HCT116 (cell line): ENCODE measurements around the gene NUMB. TPM values are rescaled to one million over a fixed set of nuclear protein-coding genes. Genes with fewer than 3 reads are reported as not detected.

ENCODE experiments used
- ATAC-seq: fragments of 200-7000 bp; cut with Tn5 transposase; 2 replicates; pipeline ENCODE4 v1.9.1; 2020; ENCODE audit warnings: mild to moderate bottlenecking, moderate library complexity
- BruUV-seq: library from RNA; stranded (reverse); fragments of 400-500 nt; replicated peaks from 2 replicates; lab custom pipeline; 2021; lab: Mats Ljungman, UMichigan
- CTCF ChIA-PET: fragments of 300-600 bp; sonication (Branson Sonifier 250); formaldehyde crosslinking; loops from one replicate; lab custom pipeline; 2021; ENCODE audit warnings: antibody characterized with exemption; lab: Charles Lee
- POLR2A ChIA-PET: fragments of 300-600, 350-600 bp; sonication (Branson Sonifier 250); formaldehyde crosslinking; loops from one replicate; lab custom pipeline; 2021; ENCODE audit warnings: antibody characterized with exemption; lab: Charles Lee
- RAD21 ChIA-PET, 2 experiments: fragments of 300-600 bp; sonication (Branson Sonifier 250); formaldehyde crosslinking; loops; one replicate each; lab custom pipeline; 2023; ENCODE audit warnings: low total read pairs in 2 of 2; ENCODE audit not compliant: uncharacterized antibody in 2 of 2, unreplicated experiment in 2 of 2, low non-redundant PET in 1 of 2; lab: Charles Lee
- DNase-seq: peaks from one replicate; pipeline ENCODE4 v3.0.0-alpha.2; 2010; ENCODE audit warnings: low read depth, low spot score
- H2AFZ ChIP-seq: fragments of 200-600 bp; shearing (Covaris generic), sonication (generic); 2 replicates; pipeline ENCODE4 v1.6.1; 2017; ENCODE audit warnings: low read depth, mixed run types, mixed read lengths, antibody characterized with exemption, low read length; ENCODE audit not compliant: poor library complexity, severe bottlenecking
- H3K27ac ChIP-seq: 2 replicates; pipeline ENCODE4 v1.5.1; 2012; ENCODE audit warnings: low read depth, low read length
- H3K27me3 ChIP-seq: fragments of 200-600 bp; sonication (generic); 2 replicates; pipeline ENCODE4 v1.6.1; 2016; ENCODE audit warnings: mixed run types, low read length, mixed read lengths; ENCODE audit not compliant: insufficient read depth
- H3K36me3 ChIP-seq, 2 experiments: fragments of 200-500 bp in 1 of 2; fragments of 200-600 bp in 1 of 2; sonication (Bioruptor generic) in 1 of 2; sonication (generic) in 1 of 2; 2 replicates each; pipeline versions ENCODE4 v1.5.1 to v1.6.1; 2014 to 2016; ENCODE audit warnings: low read length in 2 of 2, inconsistent platforms in 1 of 2, mixed read lengths in 1 of 2, mixed run types in 1 of 2; ENCODE audit not compliant: insufficient read depth in 2 of 2, control insufficient read depth in 1 of 2
- H3K4me1 ChIP-seq, 2 experiments: fragments of 200-600 bp in 1 of 2; sonication (generic) in 1 of 2; 2 replicates each; pipeline versions ENCODE4 v1.5.1 to v1.6.1; 2012 to 2017; ENCODE audit warnings: low read length in 2 of 2, inconsistent platforms in 1 of 2, mild to moderate bottlenecking in 1 of 2, mixed read lengths in 1 of 2, mixed run types in 1 of 2, moderate library complexity in 1 of 2; ENCODE audit not compliant: insufficient read depth in 2 of 2, control insufficient read depth in 1 of 2
- H3K4me2 ChIP-seq: fragments of 200-600 bp; sonication (generic); 2 replicates; pipeline ENCODE4 v1.6.1; 2017; ENCODE audit warnings: mixed run types, low read length, mixed read lengths
- H3K4me3 ChIP-seq, 2 experiments: fragments of 200-600 bp in 1 of 2; sonication (generic) in 1 of 2; replicated peaks in 1 of 2; 2 replicates each; pipeline ENCODE4 v1.5.1; 2011 to 2016; ENCODE audit warnings: low read length in 2 of 2, control low read depth in 1 of 2, low read depth in 1 of 2, mild to moderate bottlenecking in 1 of 2, mixed read lengths in 1 of 2, mixed run types in 1 of 2
- H3K79me2 ChIP-seq: fragments of 200-600 bp; sonication (generic); 2 replicates; pipeline ENCODE4 v1.6.1; 2017; ENCODE audit warnings: mild to moderate bottlenecking, mixed run types, low read length, moderate library complexity, mixed read lengths; ENCODE audit not compliant: insufficient read depth
- H3K9ac ChIP-seq: fragments of 200-600 bp; sonication (generic); 2 replicates; pipeline ENCODE4 v1.6.1; 2016; ENCODE audit warnings: low read length, mixed read lengths
- H3K9me2 ChIP-seq: fragments of 200-600 bp; sonication (generic), shearing (Covaris generic); 2 replicates; pipeline ENCODE4 v1.6.1; 2017; ENCODE audit warnings: mixed run types, mild to moderate bottlenecking, moderate library complexity; ENCODE audit not compliant: insufficient read depth
- H3K9me3 ChIP-seq, 2 experiments: fragments of 200-500 bp in 1 of 2; fragments of 200-600 bp in 1 of 2; sonication (Bioruptor generic) in 1 of 2; sonication (generic) in 1 of 2; 2 replicates each; pipeline ENCODE4 v1.6.1; 2014 to 2017; ENCODE audit warnings: low read length in 2 of 2, mixed read lengths in 2 of 2, inconsistent platforms in 1 of 2, low read depth in 1 of 2, mild to moderate bottlenecking in 1 of 2, mixed run types in 1 of 2, moderate library complexity in 1 of 2; ENCODE audit not compliant: control insufficient read depth in 1 of 2, insufficient read depth in 1 of 2
- H4K20me1 ChIP-seq: fragments of 200-600 bp; sonication (generic), shearing (Covaris generic); 2 replicates; pipeline ENCODE4 v1.6.1; 2017; ENCODE audit warnings: mixed run types, mild to moderate bottlenecking, moderate library complexity; ENCODE audit not compliant: insufficient read depth
- ATF3 ChIP-seq: IDR thresholded peaks from 2 replicates; pipeline ENCODE4 v1.6.1; 2012
- CBX3 ChIP-seq: IDR thresholded peaks from 2 replicates; pipeline ENCODE4 v1.6.1; 2012; ENCODE audit warnings: low read depth
- CEBPB ChIP-seq: IDR thresholded peaks from 2 replicates; pipeline ENCODE4 v1.6.1; 2012; ENCODE audit warnings: low read depth
- EGR1 ChIP-seq: IDR thresholded peaks from 2 replicates; pipeline ENCODE4 v1.6.1; 2012; ENCODE audit warnings: low read depth
- ELF1 ChIP-seq: IDR thresholded peaks from 2 replicates; pipeline ENCODE4 v1.6.1; 2012; ENCODE audit warnings: low read depth, borderline replicate concordance
- EZH2 ChIP-seq: fragments of 200-600 bp; sonication (generic); IDR thresholded peaks from 2 replicates; pipeline ENCODE4 v1.6.1; 2017; ENCODE audit warnings: antibody characterized with exemption, mixed run types
- EZH2phosphoT487 ChIP-seq: fragments of 200-600 bp; IDR thresholded peaks from 2 replicates; pipeline ENCODE4 v1.6.1; 2018; ENCODE audit warnings: antibody characterized with exemption, borderline replicate concordance
- FOSL1 ChIP-seq: IDR thresholded peaks from 2 replicates; pipeline ENCODE4 v1.6.1; 2012; ENCODE audit warnings: low read depth
- JUND ChIP-seq: IDR thresholded peaks from 2 replicates; pipeline ENCODE4 v1.6.1; 2012
- MAX ChIP-seq: IDR thresholded peaks from 2 replicates; pipeline ENCODE4 v1.6.1; 2012
- POLR2A ChIP-seq: IDR thresholded peaks from 2 replicates; pipeline ENCODE4 v1.7.0; 2011; ENCODE audit warnings: borderline replicate concordance; ENCODE audit not compliant: insufficient read depth, insufficient read length; ENCODE audit errors: extremely low read depth
- POLR2AphosphoS5 ChIP-seq: IDR thresholded peaks from 2 replicates; pipeline ENCODE4 v1.6.1; 2011; ENCODE audit warnings: mild to moderate bottlenecking, low read depth, low read length, moderate library complexity
- RAD21 ChIP-seq: IDR thresholded peaks from 2 replicates; pipeline ENCODE4 v1.6.1; 2012; ENCODE audit warnings: low read depth, mild to moderate bottlenecking
- SIN3A ChIP-seq: IDR thresholded peaks from 2 replicates; pipeline ENCODE4 v1.6.1; 2012; ENCODE audit warnings: low read depth
- SP1 ChIP-seq: IDR thresholded peaks from 2 replicates; pipeline ENCODE4 v1.6.1; 2012; ENCODE audit warnings: low read depth
- SRF ChIP-seq: IDR thresholded peaks from 2 replicates; pipeline ENCODE4 v1.6.1; 2012; ENCODE audit warnings: low read depth
- YY1 ChIP-seq: IDR thresholded peaks from 2 replicates; pipeline ENCODE4 v1.6.1; 2011; ENCODE audit warnings: low read length, low read depth, moderate library complexity, mild to moderate bottlenecking; ENCODE audit not compliant: insufficient replicate concordance; ENCODE audit errors: extremely low read depth
- ZFX ChIP-seq: fragments of 450-650 bp; IDR thresholded peaks from 2 replicates; pipeline ENCODE4 v1.6.1; 2017
- ZNF274 ChIP-seq: fragments of 200-500 bp; sonication (Bioruptor generic); IDR thresholded peaks from 2 replicates; pipeline ENCODE4 v1.6.1; 2014; ENCODE audit warnings: mild to moderate bottlenecking, low read depth, low read length, inconsistent platforms
- intact Hi-C: fragments of 100-400 bp; cut with micrococcal nuclease; formaldehyde crosslinking; loops from 2 replicates; pipeline ENCODE4 v1.10.0; 2022
- total RNA-seq: library from RNA; stranded (reverse); gene quantifications from one replicate; pipeline ENCODE4 v1.2.1, GENCODE V29; 2021; ENCODE audit not compliant: unreplicated experiment
- TF ChIP-seq, protein P1 (sequence below), 3 experiments: fragments of 200-600 bp in 1 of 3; sonication (generic) in 1 of 3; IDR thresholded peaks in 2 of 3; conservative IDR thresholded peaks in 1 of 3; 2 replicates each; pipeline ENCODE4 v1.5.1; 2012 to 2017; ENCODE audit warnings: low read depth in 2 of 3, low read length in 2 of 3, antibody characterized with exemption in 1 of 3, borderline replicate concordance in 1 of 3, control low read depth in 1 of 3, mild to moderate bottlenecking in 1 of 3, mixed read lengths in 1 of 3, mixed run types in 1 of 3, moderate library complexity in 1 of 3; ENCODE audit not compliant: insufficient read depth in 1 of 3

The NUMB gene
- total RNA-seq, 1 experiment from 2014 or later, result 43.0 TPM

DNA sequence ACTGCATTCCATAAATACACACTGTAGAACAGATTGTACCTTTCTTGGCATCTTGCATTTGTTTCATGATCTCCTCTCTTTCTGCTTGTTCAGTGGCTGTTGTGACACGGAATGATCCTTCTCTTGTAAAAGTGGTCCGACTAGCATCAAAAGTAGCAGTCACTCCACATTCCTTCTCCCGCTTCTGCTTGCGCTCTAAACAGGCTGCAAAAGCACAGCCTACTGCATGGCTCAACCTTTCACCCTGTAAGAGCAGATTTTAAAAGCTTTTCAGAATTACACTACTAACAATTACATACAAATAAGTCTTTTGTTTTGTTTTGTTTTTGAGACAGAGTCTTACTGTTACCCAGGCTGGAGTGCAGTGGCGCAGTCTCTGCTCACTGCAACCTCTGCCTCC is 171.3 kb downstream of the NUMB start:
- H3K9ac ChIP-seq, result no peak overlapping the region
- TF ChIP-seq CBX3, result no peak
- TF ChIP-seq EZH2phosphoT487, result no peak
- no peak for TF ChIP-seq ELF1
- no peak for TF ChIP-seq FOSL1
- TF ChIP-seq ZFX, result no peak
- TF ChIP-seq EZH2, result no peak
- TF ChIP-seq SRF, result no peak
- TF ChIP-seq POLR2A, result no peak
- no peak for TF ChIP-seq ATF3
- no peak for TF ChIP-seq ZNF274
- TF ChIP-seq MAX, result no peak
- TF ChIP-seq YY1, result no peak
- TF ChIP-seq CEBPB, result no peak
- no peak for TF ChIP-seq JUND
- TF ChIP-seq EGR1, result no peak
- no peak for TF ChIP-seq RAD21
- TF ChIP-seq SIN3A, result no peak
- no peak for TF ChIP-seq POLR2AphosphoS5
- TF ChIP-seq, protein P1, sequence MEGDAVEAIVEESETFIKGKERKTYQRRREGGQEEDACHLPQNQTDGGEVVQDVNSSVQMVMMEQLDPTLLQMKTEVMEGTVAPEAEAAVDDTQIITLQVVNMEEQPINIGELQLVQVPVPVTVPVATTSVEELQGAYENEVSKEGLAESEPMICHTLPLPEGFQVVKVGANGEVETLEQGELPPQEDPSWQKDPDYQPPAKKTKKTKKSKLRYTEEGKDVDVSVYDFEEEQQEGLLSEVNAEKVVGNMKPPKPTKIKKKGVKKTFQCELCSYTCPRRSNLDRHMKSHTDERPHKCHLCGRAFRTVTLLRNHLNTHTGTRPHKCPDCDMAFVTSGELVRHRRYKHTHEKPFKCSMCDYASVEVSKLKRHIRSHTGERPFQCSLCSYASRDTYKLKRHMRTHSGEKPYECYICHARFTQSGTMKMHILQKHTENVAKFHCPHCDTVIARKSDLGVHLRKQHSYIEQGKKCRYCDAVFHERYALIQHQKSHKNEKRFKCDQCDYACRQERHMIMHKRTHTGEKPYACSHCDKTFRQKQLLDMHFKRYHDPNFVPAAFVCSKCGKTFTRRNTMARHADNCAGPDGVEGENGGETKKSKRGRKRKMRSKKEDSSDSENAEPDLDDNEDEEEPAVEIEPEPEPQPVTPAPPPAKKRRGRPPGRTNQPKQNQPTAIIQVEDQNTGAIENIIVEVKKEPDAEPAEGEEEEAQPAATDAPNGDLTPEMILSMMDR (IDR thresholded peaks at IDR 0.05 in 2 of 3, conservative IDR thresholded peaks at IDR 0.05 in 1 of 3; ENCODE audit: borderline replicate concordance in 1 of 3, insufficient read depth in 1 of 3, low read depth in 2 of 3, low read length in 2 of 3), result no peak
- no peak for TF ChIP-seq SP1
- ChIA-PET RAD21 (interaction anchor here in 1 of 2 experiments (0.7 kb wide), 1 partner anchor 185 kb away, joined by 4 read pairs; no protein-coding TSS in a partner anchor), POLR2A (no interaction called here), CTCF (interaction anchor here (0.6 to 1.6 kb wide), 2 partner anchors 8 to 9 kb away, joined by 3 to 6 read pairs; no protein-coding TSS in a partner anchor)
- no peak overlapping the region for H3K4me3 ChIP-seq
- H3K27ac ChIP-seq, result no peak overlapping the region
- no peaks in the 10 kb centered on the region for H3K9me3 ChIP-seq
- H3K4me2 ChIP-seq, result no peak overlapping the region
- intact Hi-C loops, result no loop called here
- no peak for ATAC-seq
- BruUV-seq, result no TSS peak
- no peaks in the 10 kb centered on the region for H3K9me2 ChIP-seq
- H3K27me3 ChIP-seq, result no peaks in the 10 kb centered on the region
- H4K20me1 ChIP-seq, result no peaks in the 10 kb centered on the region
- H3K36me3 ChIP-seq, result peaks cover 0 to 4% of the 10 kb centered on the region in 2 experiments; a peak in 3 of 4 replicates
- no peak overlapping the region for H2AFZ ChIP-seq
- no peak for DNase-seq
- H3K79me2 ChIP-seq, result no peaks in the 10 kb centered on the region
- H3K4me1 ChIP-seq, result no peaks in the 10 kb centered on the region
